GM12874 (cell line): ENCODE data around the gene AAMP.

ENCODE experiments used
- CTCF ChIP-seq: IDR thresholded peaks from 2 replicates; pipeline ENCODE4 v1.5.1; 2011; ENCODE audit warnings: low read depth, mild to moderate bottlenecking, control low read depth, low read length, moderate library complexity; ENCODE audit not compliant: insufficient read depth

AAMP gene

DNA sequence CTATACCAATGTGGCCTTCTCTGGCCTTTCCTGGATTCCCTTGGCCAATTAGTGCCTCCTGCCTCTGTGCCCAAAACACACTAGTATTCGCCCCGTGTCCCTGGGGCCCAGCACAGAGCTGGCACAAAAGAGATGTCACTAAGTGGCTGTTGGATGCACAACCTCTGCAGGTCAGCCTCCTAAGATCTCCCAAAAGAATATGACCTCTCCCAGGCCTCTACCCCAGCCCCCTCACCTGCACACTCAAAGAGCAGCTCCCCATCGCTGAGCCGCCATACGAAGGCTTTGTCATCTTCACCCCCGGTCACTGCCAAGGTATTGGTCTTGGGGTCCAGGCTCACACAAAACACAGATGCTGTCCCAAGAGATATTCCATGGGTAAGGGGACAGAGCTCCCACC, 2.7 kb downstream of the AAMP start:
- no peak for TF ChIP-seq CTCF

GRCh38 chr2:218266316-218266979, 3.5 kb downstream of the AAMP start:
- TF ChIP-seq CTCF: no peak

DNA sequence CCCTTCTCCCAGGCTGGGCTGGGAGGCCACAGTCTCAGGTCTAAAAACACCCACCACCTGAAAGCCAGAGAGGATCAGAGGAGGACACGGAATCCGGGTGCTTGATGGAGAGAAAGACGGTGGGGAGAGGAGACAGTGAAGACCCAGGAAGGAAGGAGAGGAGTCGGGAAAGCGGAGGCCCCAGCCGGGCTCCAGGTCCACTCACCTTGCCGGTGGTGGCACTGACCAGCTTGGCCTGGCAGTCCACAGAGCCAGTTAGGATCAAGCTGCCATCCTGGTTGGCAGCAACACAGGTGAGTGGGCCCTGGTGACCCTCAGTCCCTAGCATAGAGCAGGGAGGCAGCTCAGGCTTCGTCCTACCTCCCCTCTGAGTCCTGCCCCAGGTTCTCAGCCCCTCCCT, 4.3 kb downstream of the AAMP start:
- no peak for TF ChIP-seq CTCF

DNA sequence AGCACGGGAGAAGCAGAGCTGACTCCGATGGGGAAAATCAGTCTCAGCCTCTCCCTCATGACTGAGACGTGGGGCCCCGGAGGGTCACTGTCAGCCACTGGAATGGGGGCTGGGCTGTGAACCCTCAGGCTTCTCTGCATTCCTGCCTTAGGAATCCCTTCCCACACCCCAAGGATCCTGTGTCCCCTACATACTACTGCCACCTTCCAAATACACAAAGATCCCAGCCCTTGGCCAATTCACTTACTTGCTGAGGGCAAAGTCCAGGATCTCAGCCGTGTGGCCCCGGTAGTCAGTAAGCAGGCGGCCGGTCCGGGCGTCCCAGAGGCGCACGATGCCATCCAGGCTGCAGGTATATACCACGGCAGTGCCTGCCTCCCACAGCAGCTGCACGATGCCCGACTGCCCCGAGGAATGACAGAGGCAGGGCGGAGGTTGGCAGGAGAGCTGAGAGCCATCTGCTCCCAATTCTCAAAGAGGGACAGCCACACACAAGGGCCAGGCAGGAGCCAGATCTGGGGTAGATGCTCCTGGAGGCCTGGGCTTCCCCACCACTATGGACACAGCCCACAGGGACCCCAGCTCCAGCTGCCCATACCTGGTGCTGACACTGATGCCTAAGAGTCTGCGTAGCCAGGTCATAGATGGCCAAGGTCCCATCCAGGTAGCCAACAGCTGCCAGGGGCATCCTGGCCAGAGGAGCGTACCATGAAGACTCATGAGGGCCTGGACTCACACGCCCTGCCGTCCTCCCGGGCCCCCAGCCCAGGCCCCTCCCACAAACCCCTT, 5.0 kb downstream of the AAMP start:
- no peak for TF ChIP-seq CTCF

DNA sequence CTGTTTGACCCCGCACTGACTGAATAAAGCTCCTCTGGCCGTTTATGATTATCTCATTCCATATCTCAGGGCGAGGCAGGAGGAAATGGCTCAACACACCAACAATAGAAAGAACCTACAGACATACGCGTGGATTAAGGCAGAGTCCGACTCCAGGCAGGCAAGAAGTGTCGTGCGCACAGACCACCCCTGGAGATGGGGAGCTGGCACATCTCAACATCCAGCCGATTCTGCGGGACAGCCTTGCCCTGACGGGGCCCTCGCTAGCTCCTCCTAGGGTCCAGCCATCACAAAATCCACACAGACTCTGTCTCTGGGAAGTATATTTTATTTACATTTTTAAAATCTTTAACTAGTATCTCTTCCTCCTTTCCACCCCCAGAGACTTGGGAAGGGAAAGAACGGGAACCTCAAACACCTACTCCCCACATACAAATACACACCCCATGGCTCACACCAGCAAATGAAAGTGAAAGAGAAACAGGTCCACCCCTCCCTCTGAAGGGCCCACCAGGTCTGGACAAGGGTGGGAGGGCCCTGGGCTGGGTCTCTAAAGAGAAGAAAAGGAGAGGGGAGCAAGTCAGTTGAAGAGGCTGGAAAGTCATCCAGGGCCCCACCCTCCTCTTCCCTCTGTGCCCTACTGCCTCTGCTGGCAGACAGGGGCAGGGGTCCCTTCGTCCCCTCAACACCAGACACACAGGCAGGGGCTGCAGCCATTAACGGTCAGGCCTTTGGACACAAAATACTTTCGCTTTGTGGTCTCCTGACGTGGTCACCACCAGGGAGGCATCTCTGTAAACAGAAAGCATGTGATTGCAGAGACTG, 5.9 kb downstream of the AAMP start:
- TF ChIP-seq CTCF: no peak

GRCh38 chr2:218262631-218263586, 7.0 kb downstream of the AAMP start:
- no peak for TF ChIP-seq CTCF
